Stimulated activated CD8-positive, alpha-beta memory T cell treated with anti-CD3 and anti-CD28 coated beads, Interleukin-15, amount 100 ng/mL, for 48 hours (primary cell): ENCODE measurements around the gene CDHR3.
A peak's percentile ranks its signal among the peaks of the same experiment; 100 is the strongest.

Experiments
- DNase-seq, 2 donors: peaks; one replicate each; pipeline ENCODE4 v3.0.0-alpha.2; 2020; ENCODE audit warnings: low read depth in 2 of 2

Gene CDHR3

DNA sequence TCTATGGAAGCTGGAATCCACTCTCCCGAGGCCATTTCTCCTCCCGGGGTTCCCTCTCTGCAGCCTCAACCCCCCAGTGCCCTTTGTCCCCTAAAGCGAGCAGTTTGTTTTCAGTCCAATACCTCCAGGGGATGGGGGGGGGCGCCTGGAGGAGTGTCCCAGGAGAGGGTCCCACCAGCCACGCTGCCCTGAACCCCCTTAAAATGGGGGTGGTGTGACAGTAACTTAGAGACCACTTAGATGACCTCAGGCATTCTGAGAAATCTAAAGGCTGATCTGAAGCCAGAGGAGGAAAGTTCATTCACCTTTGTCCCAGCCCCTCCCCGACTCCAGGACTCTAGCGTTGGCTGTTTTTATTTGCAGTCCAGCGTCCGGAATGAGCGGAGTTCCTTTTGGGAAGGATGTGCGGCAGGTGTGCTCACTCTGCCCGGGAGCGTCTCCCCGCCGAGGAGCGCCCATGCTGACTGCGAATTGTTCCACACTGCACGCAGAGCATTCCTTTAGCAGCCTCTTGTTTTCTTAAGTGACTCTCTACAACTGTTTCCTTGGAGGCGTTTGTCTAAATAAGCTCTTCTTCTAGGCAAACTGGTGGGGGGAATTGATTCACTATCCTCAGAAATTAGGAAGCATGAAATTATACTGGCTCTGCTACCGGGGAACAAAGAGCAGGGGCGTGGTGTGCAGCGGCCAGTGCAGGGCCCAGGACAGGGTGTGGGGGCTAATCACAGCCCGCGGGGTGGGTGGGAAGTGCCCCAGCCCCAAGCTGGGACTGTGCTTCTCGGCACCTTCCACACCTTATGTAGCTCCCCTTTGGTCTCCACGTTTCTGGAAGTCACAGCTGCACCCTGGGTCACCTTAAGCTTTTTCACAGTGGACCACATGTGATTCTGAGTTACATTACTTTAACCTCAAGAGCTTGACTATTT lies 102.8 kb downstream of the CDHR3 start:
- DNase-seq: no peak

DNA sequence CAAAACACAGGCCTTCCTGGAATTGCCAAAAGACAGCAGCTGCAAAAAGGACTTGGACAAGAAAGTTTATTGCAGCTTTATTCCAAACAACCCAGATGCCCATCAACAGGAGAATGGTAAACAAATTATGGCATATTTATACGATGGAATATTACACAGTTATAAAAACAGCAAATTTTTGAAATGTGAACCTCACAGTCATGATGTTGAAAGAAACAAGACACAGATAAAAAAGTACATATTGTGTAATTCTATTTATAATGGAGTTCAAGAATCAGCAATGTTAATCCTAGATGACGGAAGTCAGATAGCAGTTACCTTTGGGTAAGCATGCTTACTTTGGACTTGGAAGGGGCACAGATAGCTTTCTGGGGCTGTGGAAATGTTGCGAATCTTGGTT lies 104.6 kb downstream of the CDHR3 start:
- DNase-seq: no peak

- no peak for DNase-seq
Measured at GRCh38 chr7:106068538-106068961, 105.5 kb downstream of the CDHR3 start.

DNA sequence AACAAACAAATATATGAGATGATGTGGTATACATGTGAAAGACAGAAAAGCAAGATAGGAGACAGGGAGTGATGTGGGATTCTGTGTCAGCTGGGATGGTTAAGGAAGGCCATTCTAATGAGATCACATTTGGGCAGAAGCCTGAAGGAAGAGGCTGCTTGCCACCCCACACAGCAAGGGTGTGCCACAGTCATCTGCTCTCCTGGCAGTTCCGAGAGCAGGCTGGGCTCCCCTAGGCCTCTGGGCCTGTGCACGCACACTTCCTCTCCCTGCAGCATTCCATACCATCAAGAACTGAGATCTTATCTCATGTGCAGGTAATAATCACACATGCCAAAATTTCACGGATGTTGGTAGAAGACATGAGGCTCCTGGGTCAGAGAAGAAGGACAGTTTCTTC lies 105.9 kb downstream of the CDHR3 start:
- DNase-seq: no peak

GRCh38 chr7:106069471-106070200 lies 106.6 kb downstream of the CDHR3 start:
- no peak for DNase-seq

- no peak for DNase-seq
Measured at GRCh38 chr7:106070201-106070551, 107.1 kb downstream of the CDHR3 start.

GRCh38 chr7:106070567-106071254 lies 107.6 kb downstream of the CDHR3 start:
- no peak for DNase-seq

DNA sequence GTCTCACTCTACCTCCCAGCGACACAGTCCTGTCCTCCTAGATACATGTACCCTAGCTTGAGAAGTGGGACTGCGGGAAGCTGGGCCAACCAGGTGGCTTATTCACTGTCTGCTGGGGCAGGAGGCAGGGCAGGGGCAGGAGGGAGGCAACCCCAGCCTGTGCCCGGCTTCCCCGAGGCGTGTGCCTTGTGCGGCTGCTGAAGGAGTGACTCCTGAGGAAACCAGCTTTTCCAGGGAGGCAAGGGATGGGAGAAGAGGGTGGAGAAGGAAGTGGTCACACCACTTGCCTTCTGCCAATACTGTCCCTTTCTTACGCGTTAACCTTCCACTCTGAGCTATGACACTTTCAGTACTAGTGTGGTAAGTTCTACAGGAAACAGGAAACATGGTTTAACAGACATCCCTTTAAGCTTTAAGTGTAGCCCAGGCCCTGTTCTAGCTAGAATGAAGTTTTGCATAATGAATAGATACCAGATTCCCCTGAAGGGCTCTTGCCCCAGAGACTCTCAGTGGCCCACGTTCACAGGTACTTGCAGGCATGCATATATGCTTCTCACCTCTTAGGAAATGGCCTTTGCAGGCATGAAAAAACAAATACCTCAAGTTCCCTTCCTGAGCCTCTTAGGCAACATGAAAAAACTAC lies 108.4 kb downstream of the CDHR3 start:
- peak; percentile 6 to 8 for DNase-seq

DNA sequence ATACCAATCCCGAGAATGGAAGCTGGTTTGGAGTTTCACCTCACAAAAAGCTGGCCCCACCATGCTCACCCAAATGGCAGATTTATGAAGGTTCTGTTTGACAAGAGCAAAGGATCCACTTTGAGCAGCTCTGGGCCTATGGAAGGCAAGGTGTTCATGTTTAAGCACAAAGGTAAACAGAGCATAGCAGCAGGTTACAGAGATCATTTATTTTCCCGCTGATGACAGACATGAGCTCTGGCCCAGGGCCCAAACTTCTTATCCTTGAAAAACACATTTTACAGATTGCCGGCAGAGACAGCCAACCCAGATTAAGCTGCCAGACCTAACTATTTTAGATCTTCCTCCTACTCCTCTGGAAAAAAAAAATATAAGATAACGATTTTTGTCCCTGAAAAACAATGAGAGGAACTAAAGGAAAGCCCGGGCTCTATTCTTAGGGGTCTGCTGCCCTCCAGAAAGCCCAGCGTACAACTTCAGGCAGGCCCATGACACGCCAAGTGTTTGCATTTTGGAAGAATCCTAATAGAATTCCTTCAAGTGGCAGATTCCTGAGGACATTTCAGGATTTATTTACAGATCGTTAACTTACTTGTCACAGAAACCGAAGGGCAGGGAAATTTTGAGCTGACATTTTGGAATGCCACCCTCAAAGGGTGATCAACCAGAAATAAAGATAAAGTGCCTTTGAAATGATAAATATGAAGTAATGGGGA lies 109.1 kb downstream of the CDHR3 start:
- DNase-seq: no peak

- no peak for DNase-seq
Measured at GRCh38 chr7:106072715-106073091, 109.6 kb downstream of the CDHR3 start.

GRCh38 chr7:106073701-106074100 lies 110.6 kb downstream of the CDHR3 start:
- no peak for DNase-seq

- DNase-seq: no peak
Measured at GRCh38 chr7:106074257-106074656, 111.2 kb downstream of the CDHR3 start.

DNA sequence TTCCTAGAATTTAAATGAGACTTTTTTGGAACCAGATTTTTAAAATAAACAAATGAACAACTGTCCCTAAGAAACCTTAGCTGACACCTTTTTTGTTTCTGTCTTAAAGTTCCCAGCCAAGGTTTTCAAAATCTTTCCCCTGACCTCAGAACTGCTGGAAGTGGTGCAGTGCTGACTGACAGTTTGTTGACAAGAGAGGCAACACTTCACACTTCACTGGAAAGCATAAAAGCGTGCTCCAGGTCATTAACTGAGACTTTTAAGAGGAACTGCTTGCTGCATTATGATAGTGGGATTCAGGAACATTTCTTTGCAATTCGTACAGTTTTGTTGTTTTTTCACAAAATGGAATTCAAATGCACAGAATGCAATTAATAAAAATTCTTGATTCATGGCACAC lies 112.9 kb downstream of the CDHR3 start:
- DNase-seq: no peak

DNA sequence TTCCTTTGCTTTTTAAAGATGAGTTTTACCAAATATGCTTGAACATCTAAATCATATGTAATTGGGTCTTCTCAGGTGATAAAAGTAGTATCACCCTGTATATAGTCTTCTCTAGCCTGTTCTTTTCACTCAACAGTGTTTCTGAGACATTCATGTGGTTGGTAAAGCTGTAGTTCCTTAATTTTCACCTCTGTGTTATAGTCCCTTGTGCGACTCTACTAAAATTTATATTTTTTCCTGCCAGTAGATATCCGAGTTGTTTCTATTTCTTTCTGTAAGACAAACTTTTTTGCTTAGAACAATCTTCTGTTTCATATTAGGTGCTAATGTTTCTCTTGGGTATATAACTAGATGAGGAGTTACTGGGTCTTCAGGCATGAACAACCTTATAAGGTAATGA lies 113.5 kb downstream of the CDHR3 start:
- no peak for DNase-seq

- no peak for DNase-seq
Measured at GRCh38 chr7:106080300-106080987, 117.4 kb downstream of the CDHR3 start.

GRCh38 chr7:106082087-106082854 lies 119.2 kb downstream of the CDHR3 start:
- no peak for DNase-seq
